PC-3 (cell line): ENCODE results near the gene NFATC2.

Source experiments
- EZH2 ChIP-seq: fragments of 300-600 bp; sonication (generic); IDR thresholded peaks from one replicate; pipeline ENCODE4 v1.6.1; 2017; ENCODE audit warnings: antibody characterized with exemption, mild to moderate bottlenecking, low read length; ENCODE audit not compliant: unreplicated experiment
- TF ChIP-seq, protein P1 (sequence below): fragments of 300-600 bp; sonication (generic); conservative IDR thresholded peaks from 2 replicates; pipeline ENCODE4 v1.5.1; 2017; ENCODE audit warnings: antibody characterized with exemption, low read depth, mild to moderate bottlenecking, low read length

DNA sequence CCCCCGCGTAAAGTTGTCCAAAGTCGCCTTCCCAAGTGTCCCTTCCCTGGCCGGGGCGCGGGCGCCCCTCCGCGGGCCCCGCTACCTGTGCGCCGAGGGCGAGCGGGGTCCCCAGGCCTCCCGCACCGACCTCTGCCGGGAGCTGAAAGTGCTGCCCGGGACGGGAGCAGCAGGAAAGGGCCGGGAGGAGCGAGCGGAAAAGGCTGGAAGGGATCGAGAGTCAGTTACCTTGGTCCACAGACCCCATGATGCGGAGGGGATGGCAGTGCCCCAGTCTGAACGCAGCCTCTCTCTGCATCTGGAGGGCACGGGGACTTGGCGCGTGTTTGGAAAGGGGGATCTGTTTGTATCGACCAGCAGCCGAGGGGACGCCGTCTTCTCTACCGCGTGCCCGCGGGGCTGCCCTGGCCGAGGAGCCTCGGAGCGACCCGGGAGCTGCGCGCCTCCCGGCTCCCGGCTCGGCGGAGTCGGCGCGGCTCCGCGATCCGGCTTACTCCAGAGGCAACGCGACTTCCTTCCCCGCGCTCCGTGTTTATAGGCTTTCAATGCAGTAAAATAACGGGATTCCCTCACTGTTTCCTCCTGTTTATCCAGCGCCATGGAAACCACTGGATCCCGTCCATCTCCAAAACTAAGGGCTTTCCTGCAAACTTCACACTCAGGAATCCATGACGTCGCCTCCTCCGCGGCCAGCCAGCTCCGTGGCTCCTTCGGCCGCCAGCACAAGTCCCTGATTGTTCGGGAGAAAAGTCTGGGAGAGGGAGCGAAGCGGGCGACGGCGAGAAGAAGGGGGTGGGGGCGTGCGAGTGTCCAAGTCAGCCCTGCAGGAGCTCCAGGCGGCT, 20.0 kb upstream of the NFATC2 start:
- TF ChIP-seq, protein P1, sequence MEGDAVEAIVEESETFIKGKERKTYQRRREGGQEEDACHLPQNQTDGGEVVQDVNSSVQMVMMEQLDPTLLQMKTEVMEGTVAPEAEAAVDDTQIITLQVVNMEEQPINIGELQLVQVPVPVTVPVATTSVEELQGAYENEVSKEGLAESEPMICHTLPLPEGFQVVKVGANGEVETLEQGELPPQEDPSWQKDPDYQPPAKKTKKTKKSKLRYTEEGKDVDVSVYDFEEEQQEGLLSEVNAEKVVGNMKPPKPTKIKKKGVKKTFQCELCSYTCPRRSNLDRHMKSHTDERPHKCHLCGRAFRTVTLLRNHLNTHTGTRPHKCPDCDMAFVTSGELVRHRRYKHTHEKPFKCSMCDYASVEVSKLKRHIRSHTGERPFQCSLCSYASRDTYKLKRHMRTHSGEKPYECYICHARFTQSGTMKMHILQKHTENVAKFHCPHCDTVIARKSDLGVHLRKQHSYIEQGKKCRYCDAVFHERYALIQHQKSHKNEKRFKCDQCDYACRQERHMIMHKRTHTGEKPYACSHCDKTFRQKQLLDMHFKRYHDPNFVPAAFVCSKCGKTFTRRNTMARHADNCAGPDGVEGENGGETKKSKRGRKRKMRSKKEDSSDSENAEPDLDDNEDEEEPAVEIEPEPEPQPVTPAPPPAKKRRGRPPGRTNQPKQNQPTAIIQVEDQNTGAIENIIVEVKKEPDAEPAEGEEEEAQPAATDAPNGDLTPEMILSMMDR, result peak; percentile 54; the same call in 1 of the 2 replicates
- TF ChIP-seq EZH2, result no peak
